ENCODE results near the gene ALOX5.

Gene ALOX5

GRCh38 chr10:45425621-45426563, 51.9 kb downstream of the ALOX5 start:
- DNase-seq: no peak

- no peak for DNase-seq
Observed at GRCh38 chr10:45427262-45427969, 53.4 kb downstream of the ALOX5 start.

- no peak for DNase-seq
Observed at GRCh38 chr10:45427970-45428366, 54.0 kb downstream of the ALOX5 start.

GRCh38 chr10:45428611-45429510, 54.8 kb downstream of the ALOX5 start:
- no peak for DNase-seq

GRCh38 chr10:45429790-45430189, 55.8 kb downstream of the ALOX5 start:
- DNase-seq: no peak

- no peak for DNase-seq
Observed at GRCh38 chr10:45432113-45432512, 58.1 kb downstream of the ALOX5 start.

- DNase-seq: no peak
Observed at GRCh38 chr10:45432700-45433472, 58.9 kb downstream of the ALOX5 start.

GRCh38 chr10:45433716-45434469, 59.9 kb downstream of the ALOX5 start:
- DNase-seq: no peak

- DNase-seq: no peak
Observed at GRCh38 chr10:45437587-45438465, 63.8 kb downstream of the ALOX5 start.

GRCh38 chr10:45438466-45439090, 64.6 kb downstream of the ALOX5 start:
- no peak for DNase-seq

GRCh38 chr10:45439365-45439764, 65.3 kb downstream of the ALOX5 start:
- DNase-seq: no peak

GRCh38 chr10:45439873-45440272, 65.9 kb downstream of the ALOX5 start:
- no peak for DNase-seq

GRCh38 chr10:45440511-45441062, 66.6 kb downstream of the ALOX5 start:
- DNase-seq: no peak

- no peak for DNase-seq
Observed at GRCh38 chr10:45441239-45442190, 67.5 kb downstream of the ALOX5 start.

- DNase-seq: no peak
Observed at GRCh38 chr10:45442251-45442650, 68.2 kb downstream of the ALOX5 start.

GRCh38 chr10:45442662-45443061, 68.6 kb downstream of the ALOX5 start:
- DNase-seq: no peak

GRCh38 chr10:45443101-45444009, 69.3 kb downstream of the ALOX5 start:
- DNase-seq: no peak

Measured in NCI-H226 (cell line).